Stimulated activated CD8-positive, alpha-beta memory T cell treated with anti-CD3 and anti-CD28 coated beads, Interleukin-12 subunit alpha, Interleukin-12 subunit beta, amount 100 ng/mL, for 24 hours (primary cell): Measurements from ENCODE around the gene FBXL13.
"Not testable (repeated sequence)": the region's sequence is repeated elsewhere in the genome, so short reads cannot be mapped to it uniquely, and the experiment has no call there.

ENCODE experiments used
- DNase-seq: peaks from one replicate; pipeline ENCODE4 v3.0.0-alpha.2; 2020; ENCODE audit errors: extremely low read depth

The FBXL13 gene

GRCh38 chr7:102983602-102984001 is 91.0 kb downstream of the FBXL13 start:
- no peak for DNase-seq

- no peak for DNase-seq
Observed at GRCh38 chr7:102982235-102982634, 92.4 kb downstream of the FBXL13 start.

- no peak for DNase-seq
Observed at GRCh38 chr7:102981451-102981850, 93.1 kb downstream of the FBXL13 start.

GRCh38 chr7:102979670-102980069 is 94.9 kb downstream of the FBXL13 start:
- DNase-seq: no peak

- no peak for DNase-seq
Observed at GRCh38 chr7:102978284-102978683, 96.3 kb downstream of the FBXL13 start.

GRCh38 chr7:102977586-102977985 is 97.0 kb downstream of the FBXL13 start:
- DNase-seq: not testable (repeated sequence)

GRCh38 chr7:102976493-102976892 is 98.1 kb downstream of the FBXL13 start:
- no peak for DNase-seq

GRCh38 chr7:102975854-102976253 is 98.7 kb downstream of the FBXL13 start:
- DNase-seq: no peak

- DNase-seq: no peak
Observed at GRCh38 chr7:102974366-102975236, 100.0 kb downstream of the FBXL13 start.

GRCh38 chr7:102973096-102973802 is 101.3 kb downstream of the FBXL13 start:
- no peak for DNase-seq

- DNase-seq: no peak
Observed at GRCh38 chr7:102967798-102968197, 106.8 kb downstream of the FBXL13 start.

GRCh38 chr7:102966465-102966864 is 108.1 kb downstream of the FBXL13 start:
- DNase-seq: no peak

- DNase-seq: not testable (repeated sequence)
Observed at GRCh38 chr7:102961993-102962392, 112.6 kb downstream of the FBXL13 start.

- DNase-seq: not testable (repeated sequence)
Observed at GRCh38 chr7:102958004-102958403, 116.6 kb downstream of the FBXL13 start.

GRCh38 chr7:102954359-102954758 is 120.2 kb downstream of the FBXL13 start:
- DNase-seq: not testable (repeated sequence)

GRCh38 chr7:102953406-102953805 is 121.2 kb downstream of the FBXL13 start:
- DNase-seq: no peak

- DNase-seq: no peak
Observed at GRCh38 chr7:102951839-102952238, 122.8 kb downstream of the FBXL13 start.

- DNase-seq: no peak
Observed at GRCh38 chr7:102944241-102944640, 130.4 kb downstream of the FBXL13 start.

GRCh38 chr7:102943423-102944169 is 131.0 kb downstream of the FBXL13 start:
- no peak for DNase-seq

- DNase-seq: no peak
Observed at GRCh38 chr7:102942868-102943267, 131.7 kb downstream of the FBXL13 start.

- no peak for DNase-seq
Observed at GRCh38 chr7:102942181-102942866, 132.3 kb downstream of the FBXL13 start.

- DNase-seq: no peak
Observed at GRCh38 chr7:102938679-102939078, 135.9 kb downstream of the FBXL13 start.
